Measurements from ENCODE around the gene ZSWIM4.
A peak's percentile ranks its signal among the peaks of the same experiment; 100 is the strongest.
"Not testable (repeated sequence)": the region's sequence is repeated elsewhere in the genome, so short reads cannot be mapped to it uniquely, and the experiment has no call there.

The ZSWIM4 gene

GRCh38 chr19:13790354-13790753 is 4.9 kb upstream of the ZSWIM4 start:
- no peak overlapping the region for H3K4me3 Mint-ChIP-seq
- H3K27me3 Mint-ChIP-seq = no peaks in the 10 kb centered on the region
- no peak for DNase-seq
- H3K9me3 Mint-ChIP-seq = no peaks in the 10 kb centered on the region
- no peak overlapping the region for H3K27ac Mint-ChIP-seq
- H3K4me1 Mint-ChIP-seq = peaks cover 41% of the 10 kb centered on the region
- no peaks in the 10 kb centered on the region for H3K36me3 Mint-ChIP-seq (ENCODE audit: low read depth)
- ATAC-seq = no peak

GRCh38 chr19:13793317-13793716 is 1.9 kb upstream of the ZSWIM4 start:
- not testable (repeated sequence) for H3K27me3 Mint-ChIP-seq; ATAC-seq; H3K27ac Mint-ChIP-seq; H3K4me3 Mint-ChIP-seq; H3K36me3 Mint-ChIP-seq (ENCODE audit: low read depth); H3K9me3 Mint-ChIP-seq; DNase-seq
- H3K4me1 Mint-ChIP-seq = peaks cover 38% of the 10 kb centered on the region

- Mint-ChIP-seq H3K4me3 (peak overlapping the region; percentile 91), H3K36me3 (ENCODE audit: low read depth) (no peaks in the 10 kb centered on the region), H3K4me1 (peaks cover 28% of the 10 kb centered on the region), H3K27me3 (no peaks in the 10 kb centered on the region), H3K9me3 (no peaks in the 10 kb centered on the region), H3K27ac (peak overlapping the region; percentile 89)
- no peak for DNase-seq
- ATAC-seq = no peak
Measured at GRCh38 chr19:13794398-13794756, 866 bp upstream of the ZSWIM4 start.

GRCh38 chr19:13795595-13796300 is 505 bp downstream of the ZSWIM4 start:
- ATAC-seq (peak; percentile 22), DNase-seq (no peak)
- H3K4me1 Mint-ChIP-seq = peaks cover 21% of the 10 kb centered on the region
- no peaks in the 10 kb centered on the region for H3K27me3 Mint-ChIP-seq
- peak overlapping the region; percentile 91 for H3K4me3 Mint-ChIP-seq
- no peaks in the 10 kb centered on the region for H3K9me3 Mint-ChIP-seq
- H3K36me3 Mint-ChIP-seq (ENCODE audit: low read depth) = no peaks in the 10 kb centered on the region
- H3K27ac Mint-ChIP-seq = no peak overlapping the region

- no peak for ATAC-seq
- H3K9me3 Mint-ChIP-seq = no peaks in the 10 kb centered on the region
- no peak for DNase-seq
- no peaks in the 10 kb centered on the region for H3K36me3 Mint-ChIP-seq (ENCODE audit: low read depth)
- peak overlapping the region; percentile 74 for H3K4me3 Mint-ChIP-seq
- H3K27me3 Mint-ChIP-seq = no peaks in the 10 kb centered on the region
- no peak overlapping the region for H3K27ac Mint-ChIP-seq
- peaks cover 21% of the 10 kb centered on the region for H3K4me1 Mint-ChIP-seq
Measured at GRCh38 chr19:13796301-13797057, 1.2 kb downstream of the ZSWIM4 start.

- Mint-ChIP-seq H3K27ac (no peak overlapping the region), H3K27me3 (no peaks in the 10 kb centered on the region), H3K4me3 (peak overlapping the region; percentile 74), H3K36me3 (ENCODE audit: low read depth) (no peaks in the 10 kb centered on the region), H3K9me3 (no peaks in the 10 kb centered on the region), H3K4me1 (peaks cover 21% of the 10 kb centered on the region)
- ATAC-seq = no peak
- no peak for DNase-seq
Measured at GRCh38 chr19:13797058-13797440, 1.8 kb downstream of the ZSWIM4 start.

- Mint-ChIP-seq H3K4me3 (no peak overlapping the region), H3K4me1 (peaks cover 21% of the 10 kb centered on the region), H3K36me3 (ENCODE audit: low read depth) (no peaks in the 10 kb centered on the region), H3K9me3 (no peaks in the 10 kb centered on the region), H3K27ac (no peak overlapping the region), H3K27me3 (no peaks in the 10 kb centered on the region)
- ATAC-seq (no peak), DNase-seq (no peak)
Measured at GRCh38 chr19:13797870-13798269, 2.6 kb downstream of the ZSWIM4 start.

GRCh38 chr19:13799669-13800068 is 4.4 kb downstream of the ZSWIM4 start:
- no peaks in the 10 kb centered on the region for H3K9me3 Mint-ChIP-seq
- H3K27ac Mint-ChIP-seq = no peak overlapping the region
- H3K4me1 Mint-ChIP-seq = peaks cover 14% of the 10 kb centered on the region
- no peak for ATAC-seq
- no peaks in the 10 kb centered on the region for H3K36me3 Mint-ChIP-seq (ENCODE audit: low read depth)
- H3K27me3 Mint-ChIP-seq = no peaks in the 10 kb centered on the region
- no peak overlapping the region for H3K4me3 Mint-ChIP-seq
- no peak for DNase-seq

- Mint-ChIP-seq H3K27me3 (no peaks in the 10 kb centered on the region), H3K4me3 (no peak overlapping the region), H3K4me1 (no peaks in the 10 kb centered on the region), H3K36me3 (ENCODE audit: low read depth) (no peaks in the 10 kb centered on the region), H3K9me3 (no peaks in the 10 kb centered on the region), H3K27ac (no peak overlapping the region)
- ATAC-seq (no peak), DNase-seq (no peak)
Measured at GRCh38 chr19:13803038-13803437, 7.8 kb downstream of the ZSWIM4 start.

GRCh38 chr19:13804830-13805683 is 9.8 kb downstream of the ZSWIM4 start:
- Mint-ChIP-seq H3K9me3 (no peaks in the 10 kb centered on the region), H3K4me3 (no peak overlapping the region), H3K4me1 (no peaks in the 10 kb centered on the region), H3K36me3 (ENCODE audit: low read depth) (peaks cover 6% of the 10 kb centered on the region), H3K27me3 (no peaks in the 10 kb centered on the region), H3K27ac (no peak overlapping the region)
- ATAC-seq (no peak), DNase-seq (no peak)

GRCh38 chr19:13806728-13807127 is 11.5 kb downstream of the ZSWIM4 start:
- H3K27me3 Mint-ChIP-seq = no peaks in the 10 kb centered on the region
- no peak overlapping the region for H3K4me3 Mint-ChIP-seq
- peaks cover 6% of the 10 kb centered on the region for H3K36me3 Mint-ChIP-seq (ENCODE audit: low read depth)

GRCh38 chr19:13807421-13808021 is 12.3 kb downstream of the ZSWIM4 start:
- Mint-ChIP-seq H3K4me1 (no peaks in the 10 kb centered on the region), H3K9me3 (no peaks in the 10 kb centered on the region), H3K4me3 (no peak overlapping the region), H3K27ac (no peak overlapping the region), H3K36me3 (ENCODE audit: low read depth) (peaks cover 6% of the 10 kb centered on the region), H3K27me3 (no peaks in the 10 kb centered on the region)
- ATAC-seq = no peak
- DNase-seq = no peak

More at GRCh38 chr19:13806728-13807127, 11.5 kb downstream of the ZSWIM4 start:
- Mint-ChIP-seq H3K9me3 (no peaks in the 10 kb centered on the region), H3K4me1 (no peaks in the 10 kb centered on the region), H3K27ac (no peak overlapping the region)
- DNase-seq = no peak
- no peak for ATAC-seq

GRCh38 chr19:13808856-13809255 is 13.6 kb downstream of the ZSWIM4 start:
- no peaks in the 10 kb centered on the region for H3K4me1 Mint-ChIP-seq
- DNase-seq (no peak), ATAC-seq (no peak)
- H3K9me3 Mint-ChIP-seq = no peaks in the 10 kb centered on the region
- H3K4me3 Mint-ChIP-seq = no peak overlapping the region
- no peaks in the 10 kb centered on the region for H3K27me3 Mint-ChIP-seq
- peaks cover 6% of the 10 kb centered on the region for H3K36me3 Mint-ChIP-seq (ENCODE audit: low read depth)
- no peak overlapping the region for H3K27ac Mint-ChIP-seq

GRCh38 chr19:13812544-13812943 is 17.3 kb downstream of the ZSWIM4 start:
- no peaks in the 10 kb centered on the region for H3K4me1 Mint-ChIP-seq
- H3K4me3 Mint-ChIP-seq = no peak overlapping the region
- H3K36me3 Mint-ChIP-seq (ENCODE audit: low read depth) = peaks cover 6% of the 10 kb centered on the region
- no peak for DNase-seq
- H3K9me3 Mint-ChIP-seq = no peaks in the 10 kb centered on the region
- H3K27me3 Mint-ChIP-seq = no peaks in the 10 kb centered on the region
- no peak overlapping the region for H3K27ac Mint-ChIP-seq
- no peak for ATAC-seq

Measured in activated naive CD8-positive, alpha-beta T cell treated with anti-CD3 and anti-CD28 coated beads, Interleukin-2, amount 50 U/mL, for 24 hours (primary cell).